Astrocyte (in vitro differentiated cells and primary cell): ENCODE results near the gene HOMER3.

Experiments
- EZH2 ChIP-seq: IDR thresholded peaks from 2 replicates; pipeline ENCODE4 v1.6.1; 2012; ENCODE audit warnings: mild to moderate bottlenecking, low read length, inconsistent platforms; ENCODE audit not compliant: insufficient read depth
- TF ChIP-seq, protein P1 (sequence below): IDR thresholded peaks from 2 replicates; pipeline ENCODE4 v1.5.1; 2011; ENCODE audit warnings: low read depth, mild to moderate bottlenecking, inconsistent platforms, low read length, moderate library complexity; ENCODE audit not compliant: insufficient read depth

DNA sequence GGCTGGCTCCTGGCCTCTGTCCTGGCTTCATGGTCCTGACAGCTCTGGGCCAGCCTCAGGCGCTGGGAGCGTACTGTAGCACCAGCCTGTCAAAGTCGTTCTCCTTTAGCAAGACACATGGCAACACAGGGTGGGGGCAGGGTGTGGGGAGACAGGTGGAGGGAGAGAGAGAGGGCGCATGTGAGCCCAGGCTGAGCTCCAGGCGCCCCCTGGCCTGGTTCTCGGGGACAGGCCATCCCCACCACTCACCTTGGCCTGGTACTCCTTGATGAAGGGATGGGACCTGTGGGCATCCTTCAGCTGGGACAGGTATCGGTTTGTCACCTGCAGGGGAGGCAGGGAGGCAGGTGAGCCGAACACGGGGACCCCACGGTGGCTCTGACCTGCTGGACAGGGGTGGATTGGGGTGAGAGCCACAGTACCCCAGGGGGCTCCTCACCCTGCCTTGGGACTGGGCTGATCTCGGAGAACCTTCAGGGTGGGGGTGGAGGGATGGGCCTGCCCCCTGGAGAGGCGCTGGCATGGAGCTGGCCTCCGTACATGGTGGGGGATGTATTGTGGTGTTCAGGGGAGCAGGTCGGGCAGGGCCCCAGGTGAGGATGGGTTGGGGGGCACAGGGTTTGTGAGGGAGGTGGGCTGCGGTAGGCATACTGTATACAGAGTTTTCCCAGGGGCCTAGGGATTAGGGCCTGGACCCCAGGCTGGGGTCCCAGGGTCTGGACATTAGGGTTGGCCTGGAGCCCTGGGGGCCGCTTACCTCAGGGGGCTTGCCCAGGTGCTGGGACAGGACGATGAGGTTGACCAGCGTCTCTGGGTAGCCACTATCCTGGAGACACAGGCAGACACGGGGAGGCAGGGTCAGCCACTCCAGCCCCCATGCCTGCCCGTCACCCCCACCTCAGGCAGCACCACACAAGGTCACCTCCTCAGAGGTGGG lies 41.1 kb downstream of the HOMER3 start:
- TF ChIP-seq, protein P1, sequence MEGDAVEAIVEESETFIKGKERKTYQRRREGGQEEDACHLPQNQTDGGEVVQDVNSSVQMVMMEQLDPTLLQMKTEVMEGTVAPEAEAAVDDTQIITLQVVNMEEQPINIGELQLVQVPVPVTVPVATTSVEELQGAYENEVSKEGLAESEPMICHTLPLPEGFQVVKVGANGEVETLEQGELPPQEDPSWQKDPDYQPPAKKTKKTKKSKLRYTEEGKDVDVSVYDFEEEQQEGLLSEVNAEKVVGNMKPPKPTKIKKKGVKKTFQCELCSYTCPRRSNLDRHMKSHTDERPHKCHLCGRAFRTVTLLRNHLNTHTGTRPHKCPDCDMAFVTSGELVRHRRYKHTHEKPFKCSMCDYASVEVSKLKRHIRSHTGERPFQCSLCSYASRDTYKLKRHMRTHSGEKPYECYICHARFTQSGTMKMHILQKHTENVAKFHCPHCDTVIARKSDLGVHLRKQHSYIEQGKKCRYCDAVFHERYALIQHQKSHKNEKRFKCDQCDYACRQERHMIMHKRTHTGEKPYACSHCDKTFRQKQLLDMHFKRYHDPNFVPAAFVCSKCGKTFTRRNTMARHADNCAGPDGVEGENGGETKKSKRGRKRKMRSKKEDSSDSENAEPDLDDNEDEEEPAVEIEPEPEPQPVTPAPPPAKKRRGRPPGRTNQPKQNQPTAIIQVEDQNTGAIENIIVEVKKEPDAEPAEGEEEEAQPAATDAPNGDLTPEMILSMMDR, result no peak
- TF ChIP-seq EZH2, result no peak
